K562 (cell line): Measurements from ENCODE around the gene CRACDL. TPM values are rescaled to one million over a fixed set of nuclear protein-coding genes. Genes with fewer than 3 reads are reported as not detected.

ENCODE experiments used
- ATAC-seq: fragments of 200-7000 bp; cut with Tn5 transposase; 3 replicates; pipeline ENCODE4 v1.9.1; 2020; ENCODE audit warnings: moderate library complexity
- BruUV-seq: library from RNA; stranded (reverse); fragments of 400-500 nt; replicated peaks from 2 replicates; lab custom pipeline; 2021; lab: Mats Ljungman, UMichigan
- CTCF ChIA-PET: fragments of 300-600 bp; formaldehyde crosslinking; extraction: SDS; loops from one replicate; lab custom pipeline; 2021; ENCODE audit warnings: low intra/inter-chr PET ratio; lab: Yijun Ruan, JAX
- POLR2A ChIA-PET: fragments of 300-600, 350-650 bp; sonication (Branson Sonifier 250); formaldehyde crosslinking; extraction: SDS; loops from one replicate; lab custom pipeline; 2021; ENCODE audit warnings: antibody characterized with exemption, inconsistent platforms; lab: Yijun Ruan, JAX
- DNase-seq, 4 experiments: peaks; one replicate each; pipeline versions ENCODE4 v3.0.0 to v3.0.0-alpha.2; 2011 to 2018; ENCODE audit warnings: low spot score in 3 of 4, mixed read lengths in 3 of 4; ENCODE audit errors: extremely low read depth in 1 of 4
- FAIRE-seq: peaks from 2 replicates; lab custom pipeline; 2011; peaks lifted over from hg19 to GRCh38; lab: Jason Lieb, UNC
- H2AFZ ChIP-seq: 2 replicates; pipeline ENCODE4 v1.6.0; 2011; ENCODE audit warnings: low read depth, low read length, control low read depth, inconsistent platforms
- H3K27ac ChIP-seq: fragments of 200-600 bp; 3 replicates; pipeline ENCODE4 v1.8.0; 2011; ENCODE audit warnings: low read depth, mild to moderate bottlenecking, control low read depth, inconsistent platforms, low read length, moderate library complexity, mixed read lengths; ENCODE audit errors: extremely low read depth
- H3K27me3 ChIP-seq, 2 experiments: fragments of 300-600 bp in 1 of 2; 2 replicates in 1 of 2; 3 replicates in 1 of 2; pipeline versions ENCODE4 v1.6.0 to v1.8.0; 2011; ENCODE audit warnings: inconsistent platforms in 2 of 2, low read length in 2 of 2, mild to moderate bottlenecking in 1 of 2, mixed read lengths in 1 of 2, moderate library complexity in 1 of 2; ENCODE audit not compliant: control insufficient read depth in 2 of 2, insufficient read depth in 2 of 2
- H3K36me3 ChIP-seq: fragments of 300-600 bp; 3 replicates; pipeline ENCODE4 v1.8.0; 2011; ENCODE audit warnings: mild to moderate bottlenecking, low read length, inconsistent platforms; ENCODE audit not compliant: control insufficient read depth, insufficient read depth
- H3K4me1 ChIP-seq, 2 experiments: fragments of 200-600 bp in 1 of 2; replicated peaks in 1 of 2; 2 replicates in 1 of 2; 3 replicates in 1 of 2; pipeline versions ENCODE4 v1.5.1 to v1.8.0; 2011; ENCODE audit warnings: inconsistent platforms in 2 of 2, low read length in 2 of 2, mild to moderate bottlenecking in 1 of 2, mixed read lengths in 1 of 2, moderate library complexity in 1 of 2; ENCODE audit not compliant: control insufficient read depth in 2 of 2, insufficient read depth in 2 of 2
- H3K4me2 ChIP-seq: 2 replicates; pipeline ENCODE4 v1.6.1; 2011; ENCODE audit warnings: low read length, control low read depth, inconsistent platforms, mixed read lengths; ENCODE audit not compliant: insufficient read depth
- H3K4me3 ChIP-seq: fragments of 200-600 bp; sonication (generic), shearing (Covaris generic); 2 replicates; pipeline ENCODE4 v1.5.1; 2016; ENCODE audit warnings: control low read depth, inconsistent platforms
- H3K79me2 ChIP-seq: fragments of 200-600 bp; 3 replicates; pipeline ENCODE4 v1.8.0; 2011; ENCODE audit warnings: low read length, inconsistent platforms; ENCODE audit not compliant: control insufficient read depth, insufficient read depth
- H3K9ac ChIP-seq, 2 experiments: 2 replicates each; pipeline versions ENCODE4 v1.6.0 to v1.6.1; 2011; ENCODE audit warnings: low read depth in 2 of 2, low read length in 2 of 2, control low read depth in 1 of 2, inconsistent platforms in 1 of 2, mild to moderate bottlenecking in 1 of 2, mixed read lengths in 1 of 2; ENCODE audit not compliant: insufficient read depth in 1 of 2
- H3K9me1 ChIP-seq: one replicate; pipeline ENCODE4 v1.6.0; 2011; ENCODE audit warnings: inconsistent platforms, mild to moderate bottlenecking, low read length, moderate library complexity; ENCODE audit not compliant: control insufficient read depth, insufficient read depth
- H3K9me3 ChIP-seq: replicated peaks from 2 replicates; pipeline ENCODE4 v1.5.1; 2011; ENCODE audit warnings: low read depth, low read length, inconsistent platforms; ENCODE audit not compliant: control insufficient read depth, insufficient read depth
- H4K20me1 ChIP-seq: replicated peaks from 2 replicates; pipeline ENCODE4 v1.6.1; 2011; ENCODE audit warnings: low read length, inconsistent platforms, mixed read lengths; ENCODE audit not compliant: control insufficient read depth, insufficient read depth
- ESRRA ChIP-seq: fragments of 450-650 bp; IDR thresholded peaks from 2 replicates; pipeline ENCODE4 v1.6.1; 2014; ENCODE audit warnings: low read depth, mild to moderate bottlenecking, moderate library complexity, borderline replicate concordance
- GABPB1 ChIP-seq: sonication (generic); formaldehyde crosslinking; IDR thresholded peaks from 2 replicates; pipeline ENCODE4 v1.8.0; 2022; ENCODE audit warnings: mild to moderate bottlenecking, missing genetic modification reagents
- NCOA1 ChIP-seq: fragments of 450-650 bp; IDR thresholded peaks from 2 replicates; pipeline ENCODE4 v1.6.1; 2016; ENCODE audit warnings: low read depth
- NR2C2 ChIP-seq, 2 experiments: fragments of 200-800 bp in 1 of 2; sonication (Bioruptor generic) in 1 of 2; sonication (generic) in 1 of 2; formaldehyde crosslinking in 1 of 2; IDR thresholded peaks; 2 replicates each; pipeline versions ENCODE4 v1.6.1 to v1.8.0; 2016 to 2022; ENCODE audit warnings: mild to moderate bottlenecking in 1 of 2, missing compliant biosample characterization in 1 of 2, missing genetic modification characterization in 1 of 2, missing genetic modification reagents in 1 of 2
- SIN3A ChIP-seq, 2 experiments: fragments of 150-350 bp in 1 of 2; IDR thresholded peaks; 2 replicates each; pipeline ENCODE4 v1.6.1; 2011 to 2016; ENCODE audit warnings: borderline replicate concordance in 2 of 2, low read depth in 2 of 2, low read length in 2 of 2, mild to moderate bottlenecking in 2 of 2, moderate library complexity in 2 of 2; ENCODE audit not compliant: control insufficient read depth in 1 of 2
- SMARCC2 ChIP-seq: fragments of 450-650 bp; IDR thresholded peaks from 2 replicates; pipeline ENCODE4 v1.6.1; 2017; ENCODE audit warnings: antibody characterized with exemption, moderate library complexity, mild to moderate bottlenecking, low read depth
- YY1 ChIP-seq, 3 experiments: IDR thresholded peaks; 2 replicates each; pipeline ENCODE4 v1.6.1; 2011; ENCODE audit warnings: low read length in 2 of 3, mild to moderate bottlenecking in 2 of 3, moderate library complexity in 2 of 3, borderline replicate concordance in 1 of 3, control low read depth in 1 of 3, low read depth in 1 of 3; ENCODE audit not compliant: insufficient read depth in 3 of 3, insufficient replicate concordance in 2 of 3, control insufficient read depth in 1 of 3, insufficient read length in 1 of 3; ENCODE audit errors: extremely low read depth in 1 of 3
- ZKSCAN3 ChIP-seq: fragments of 250-450 bp; sonication (Bioruptor Pico); IDR thresholded peaks from 2 replicates; pipeline ENCODE4 v1.4.0; 2020
- ZNF253 ChIP-seq: fragments of 250-450 bp; sonication (Bioruptor Pico); conservative IDR thresholded peaks from 2 replicates; pipeline ENCODE4 v1.6.1; 2021; ENCODE audit warnings: mild to moderate bottlenecking
- WGBS: fragments of 100-300 bp; shearing (Covaris generic); methylation state at CpG from one replicate; pipeline ENCODE4 v1.1.6; 2016; ENCODE audit warnings: low coverage, mixed read lengths; ENCODE audit not compliant: insufficient coverage; ENCODE audit errors: missing lambda C conversion rate; 5-methylcytosine and 5-hydroxymethylcytosine counted together
- in situ Hi-C: fragments of 300-500 bp; cut with MboI; formaldehyde crosslinking; loops from 4 replicates; pipeline ENCODE4 v1.15.0; 2018; ENCODE audit warnings: inconsistent platforms, mixed read lengths
- intact Hi-C: fragments of 100-400 bp; cut with micrococcal nuclease; formaldehyde crosslinking; loops from 2 replicates; pipeline ENCODE4 v1.14.2; 2022
- polyA plus RNA-seq, 8 experiments: library from polyadenylated mRNA; depleted of rRNA in 4 of 8; stranded (reverse) in 5 of 8; unstranded in 3 of 8; fragments of >200 nt; fragmentation: Nextera tagmentation in 2 of 8; fragmentation: Illumina TruSeq in 1 of 8; extraction: Ambion mirVana in 2 of 8; extraction: Trizol in 1 of 8; gene quantifications; 2 replicates each; pipeline versions ENCODE4 v1.2.1 to v1.2.3, GENCODE V29; 2011 to 2014; ENCODE audit warnings: inconsistent platforms in 1 of 8, missing spikeins in 1 of 8
- total RNA-seq, 7 experiments: library from RNA; depleted of rRNA in 6 of 7; stranded (reverse); fragments of >200 nt in 6 of 7; fragmentation: Illumina TruSeq in 2 of 7; extraction: Trizol in 2 of 7; gene quantifications; 2 replicates each; pipeline versions ENCODE4 v1.2.1 to v1.2.3, GENCODE V29; 2011 to 2021; ENCODE audit warnings: low replicate concordance in 1 of 7
- TF ChIP-seq, protein P1 (sequence below): fragments of 450-650 bp; IDR thresholded peaks from 2 replicates; pipeline ENCODE4 v1.6.1; 2014; ENCODE audit warnings: low read depth, mild to moderate bottlenecking, moderate library complexity, borderline replicate concordance
- TF ChIP-seq, protein P2 (sequence below): fragments of 450-650 bp; conservative IDR thresholded peaks from 2 replicates; pipeline ENCODE4 v1.6.1; 2016; ENCODE audit warnings: missing genetic modification characterization, low read depth, mild to moderate bottlenecking, control low read depth, missing compliant biosample characterization
- TF ChIP-seq, protein P3 (sequence below): sonication (generic); formaldehyde crosslinking; IDR thresholded peaks from 2 replicates; pipeline ENCODE4 v1.9.0; 2022; ENCODE audit warnings: mild to moderate bottlenecking, missing genetic modification reagents
- TF ChIP-seq, protein P4 (sequence below): sonication (generic); formaldehyde crosslinking; IDR thresholded peaks from 2 replicates; pipeline ENCODE4 v1.8.0; 2022; ENCODE audit warnings: mild to moderate bottlenecking, missing genetic modification reagents
- TF ChIP-seq, protein P5 (sequence below): fragments of 250-450 bp; sonication (Bioruptor Pico); IDR thresholded peaks from 2 replicates; pipeline ENCODE4 v1.6.1; 2021; ENCODE audit warnings: mild to moderate bottlenecking

Gene CRACDL
- total and polyA plus RNA-seq, 9 of the 15 experiments (the other 6 are each of a cell fraction or from before 2014, with no cell fraction given): not detected

DNA sequence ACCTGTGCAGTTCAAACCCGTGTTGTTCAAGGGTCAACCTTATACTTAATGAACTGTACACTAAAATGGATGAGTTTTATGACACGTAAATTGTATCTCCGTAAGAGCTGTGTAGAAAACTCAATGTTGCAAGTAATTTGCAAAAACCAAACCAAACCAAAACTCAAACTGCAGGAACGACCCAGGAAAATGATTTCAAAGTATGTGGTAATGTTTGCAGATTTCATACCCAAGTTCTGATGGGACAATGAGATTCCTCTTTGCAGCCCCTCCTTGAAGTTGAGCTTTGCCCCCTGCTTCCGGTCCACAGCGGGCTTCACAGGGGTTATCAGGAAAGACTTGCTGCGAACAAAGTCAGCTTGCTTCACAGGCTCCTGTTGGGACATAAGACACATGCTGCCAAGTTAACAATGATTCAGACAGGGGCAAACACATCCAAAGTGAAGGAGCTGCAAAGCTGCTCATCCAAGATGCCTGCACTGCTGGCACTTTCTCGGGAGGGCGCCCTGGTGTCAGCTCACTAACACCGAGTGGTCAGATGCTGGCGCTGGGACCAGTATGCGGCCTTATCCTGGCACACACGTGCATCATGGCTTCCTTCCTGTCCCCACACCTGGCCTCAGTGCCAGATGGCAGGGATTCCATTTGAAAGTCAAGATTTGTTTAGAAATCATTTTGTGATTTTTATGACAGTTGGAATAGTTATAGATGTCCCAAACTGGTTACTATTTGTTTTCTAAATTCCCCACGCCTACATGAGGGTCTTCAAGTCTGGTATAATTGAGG lies 139.9 kb downstream of the CRACDL start:
- ATAC-seq (no peak), FAIRE-seq (no peak)

More for the DNA sequence above, 139.9 kb downstream of the CRACDL start:
- intact Hi-C loops (no loop called here), in situ Hi-C loops (no loop called here)
- Histone ChIP-seq H3K9me3 (no peaks in the 10 kb centered on the region), H3K4me1 (no peaks in the 10 kb centered on the region), H3K9ac (no peak overlapping the region), H3K4me3 (no peak overlapping the region), H3K27me3 (peaks cover 5 to 34% of the 10 kb centered on the region in 2 experiments; a peak in 3 of 5 replicates), H3K79me2 (no peaks in the 10 kb centered on the region), H3K4me2 (no peak overlapping the region), H3K27ac (no peak overlapping the region), H4K20me1 (no peaks in the 10 kb centered on the region), H3K9me1 (no peaks in the 10 kb centered on the region), H3K36me3 (no peaks in the 10 kb centered on the region), H2AFZ (no peak overlapping the region)
- no TSS peak for BruUV-seq
- ChIA-PET POLR2A (interaction anchor here (0.9 to 1.5 kb wide), 2 partner anchors 9 to 10 kb away, joined by 3 to 4 read pairs; no protein-coding TSS in a partner anchor), CTCF (no interaction called here)
- 2% methylated on average over 14 of the region's 14 CpGs for WGBS
- no peak for TF ChIP-seq GABPB1 (CRISPR knock-in tag)
- TF ChIP-seq YY1 (IDR thresholded peaks at IDR 0.05; ENCODE audit: borderline replicate concordance in 1 of 3, control insufficient read depth in 1 of 3, extremely low read depth in 1 of 3, insufficient read depth in 3 of 3, insufficient read length in 1 of 3, insufficient replicate concordance in 2 of 3, low read depth in 1 of 3, low read length in 2 of 3): no peak
- no peak for TF ChIP-seq ZNF253 (CRISPR knock-in tag)
- TF ChIP-seq, protein P1, sequence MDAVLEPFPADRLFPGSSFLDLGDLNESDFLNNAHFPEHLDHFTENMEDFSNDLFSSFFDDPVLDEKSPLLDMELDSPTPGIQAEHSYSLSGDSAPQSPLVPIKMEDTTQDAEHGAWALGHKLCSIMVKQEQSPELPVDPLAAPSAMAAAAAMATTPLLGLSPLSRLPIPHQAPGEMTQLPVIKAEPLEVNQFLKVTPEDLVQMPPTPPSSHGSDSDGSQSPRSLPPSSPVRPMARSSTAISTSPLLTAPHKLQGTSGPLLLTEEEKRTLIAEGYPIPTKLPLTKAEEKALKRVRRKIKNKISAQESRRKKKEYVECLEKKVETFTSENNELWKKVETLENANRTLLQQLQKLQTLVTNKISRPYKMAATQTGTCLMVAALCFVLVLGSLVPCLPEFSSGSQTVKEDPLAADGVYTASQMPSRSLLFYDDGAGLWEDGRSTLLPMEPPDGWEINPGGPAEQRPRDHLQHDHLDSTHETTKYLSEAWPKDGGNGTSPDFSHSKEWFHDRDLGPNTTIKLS: no peak
- TF ChIP-seq NCOA1: no peak
- TF ChIP-seq, protein P2, sequence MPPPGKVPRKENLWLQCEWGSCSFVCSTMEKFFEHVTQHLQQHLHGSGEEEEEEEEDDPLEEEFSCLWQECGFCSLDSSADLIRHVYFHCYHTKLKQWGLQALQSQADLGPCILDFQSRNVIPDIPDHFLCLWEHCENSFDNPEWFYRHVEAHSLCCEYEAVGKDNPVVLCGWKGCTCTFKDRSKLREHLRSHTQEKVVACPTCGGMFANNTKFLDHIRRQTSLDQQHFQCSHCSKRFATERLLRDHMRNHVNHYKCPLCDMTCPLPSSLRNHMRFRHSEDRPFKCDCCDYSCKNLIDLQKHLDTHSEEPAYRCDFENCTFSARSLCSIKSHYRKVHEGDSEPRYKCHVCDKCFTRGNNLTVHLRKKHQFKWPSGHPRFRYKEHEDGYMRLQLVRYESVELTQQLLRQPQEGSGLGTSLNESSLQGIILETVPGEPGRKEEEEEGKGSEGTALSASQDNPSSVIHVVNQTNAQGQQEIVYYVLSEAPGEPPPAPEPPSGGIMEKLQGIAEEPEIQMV (tag): no peak
- TF ChIP-seq SMARCC2: no peak
- TF ChIP-seq, protein P3, sequence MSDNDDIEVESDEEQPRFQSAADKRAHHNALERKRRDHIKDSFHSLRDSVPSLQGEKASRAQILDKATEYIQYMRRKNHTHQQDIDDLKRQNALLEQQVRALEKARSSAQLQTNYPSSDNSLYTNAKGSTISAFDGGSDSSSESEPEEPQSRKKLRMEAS (CRISPR knock-in tag): no peak
- no peak for TF ChIP-seq ZKSCAN3 (CRISPR knock-in tag)
- TF ChIP-seq ESRRA: no peak
- TF ChIP-seq NR2C2 (CRISPR knock-in tag; IDR thresholded peaks at IDR 0.05): no peak
- TF ChIP-seq NR2C2 (tag; IDR thresholded peaks at IDR 0.05): no peak
- no peak for TF ChIP-seq SIN3A (IDR thresholded peaks at IDR 0.05; ENCODE audit: borderline replicate concordance in 2 of 2, control insufficient read depth in 1 of 2, low read depth in 2 of 2, low read length in 2 of 2)
- TF ChIP-seq, protein P4, sequence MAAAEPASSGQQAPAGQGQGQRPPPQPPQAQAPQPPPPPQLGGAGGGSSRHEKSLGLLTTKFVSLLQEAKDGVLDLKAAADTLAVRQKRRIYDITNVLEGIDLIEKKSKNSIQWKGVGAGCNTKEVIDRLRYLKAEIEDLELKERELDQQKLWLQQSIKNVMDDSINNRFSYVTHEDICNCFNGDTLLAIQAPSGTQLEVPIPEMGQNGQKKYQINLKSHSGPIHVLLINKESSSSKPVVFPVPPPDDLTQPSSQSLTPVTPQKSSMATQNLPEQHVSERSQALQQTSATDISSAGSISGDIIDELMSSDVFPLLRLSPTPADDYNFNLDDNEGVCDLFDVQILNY (CRISPR knock-in tag): no peak
- TF ChIP-seq, protein P5, sequence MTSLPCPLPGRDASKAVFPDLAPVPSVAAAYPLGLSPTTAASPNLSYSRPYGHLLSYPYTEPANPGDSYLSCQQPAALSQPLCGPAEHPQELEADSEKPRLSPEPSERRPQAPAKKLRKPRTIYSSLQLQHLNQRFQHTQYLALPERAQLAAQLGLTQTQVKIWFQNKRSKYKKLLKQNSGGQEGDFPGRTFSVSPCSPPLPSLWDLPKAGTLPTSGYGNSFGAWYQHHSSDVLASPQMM (CRISPR knock-in tag): no peak
- no peak for DNase-seq
